H1 (cell line): ENCODE data around the gene CHMP6. TPM values are rescaled to one million over a fixed set of nuclear protein-coding genes. Genes with fewer than 3 reads are reported as not detected.

ENCODE experiments used
- CTCF ChIA-PET: fragments of 300-600 bp; sonication (Branson Sonifier 250); formaldehyde crosslinking; loops from one replicate; lab custom pipeline; 2021; ENCODE audit not compliant: partially characterized antibody; lab: Charles Lee
- POLR2A ChIA-PET: fragments of 300-600 bp; sonication (Branson Sonifier 250); formaldehyde crosslinking; loops from one replicate; lab custom pipeline; 2021; ENCODE audit warnings: inconsistent platforms; ENCODE audit not compliant: partially characterized antibody; lab: Charles Lee
- DNase-seq, 2 experiments: peaks; one replicate each; pipeline versions ENCODE4 v3.0.0 to v3.0.0-alpha.2; 2010 to 2022; ENCODE audit warnings: low spot score in 2 of 2, low read depth in 1 of 2, mixed read lengths in 1 of 2
- FAIRE-seq: peaks from 2 replicates; lab custom pipeline; 2011; peaks lifted over from hg19 to GRCh38; lab: Jason Lieb, UNC
- H2AFZ ChIP-seq: 2 replicates; pipeline ENCODE4 v1.8.1; 2012; ENCODE audit warnings: low read length, inconsistent platforms
- H2AK5ac ChIP-seq: 2 replicates; pipeline ENCODE4 v1.6.1; 2013; ENCODE audit warnings: low read depth, low read length
- H2BK120ac ChIP-seq: replicated peaks from 2 replicates; pipeline ENCODE3; 2013; ENCODE audit warnings: low read depth, low read length, inconsistent platforms
- H2BK12ac ChIP-seq: 2 replicates; pipeline ENCODE4 v1.6.1; 2013; ENCODE audit warnings: low read depth, low read length
- H2BK15ac ChIP-seq: 2 replicates; pipeline ENCODE4 v1.6.1; 2013; ENCODE audit warnings: low read length
- H2BK20ac ChIP-seq: 2 replicates; pipeline ENCODE4 v1.6.1; 2013; ENCODE audit warnings: low read length
- H2BK5ac ChIP-seq: 2 replicates; pipeline ENCODE4 v1.6.1; 2013; ENCODE audit warnings: low read depth, low read length
- H3K14ac ChIP-seq: 2 replicates; pipeline ENCODE4 v1.6.1; 2013; ENCODE audit warnings: inconsistent platforms; ENCODE audit not compliant: insufficient read length
- H3K18ac ChIP-seq: 2 replicates; pipeline ENCODE4 v1.6.1; 2013; ENCODE audit warnings: low read length; ENCODE audit errors: extremely low read depth
- H3K23ac ChIP-seq: 2 replicates; pipeline ENCODE4 v1.6.1; 2013; ENCODE audit warnings: inconsistent platforms; ENCODE audit not compliant: insufficient read length
- H3K23me2 ChIP-seq: 2 replicates; pipeline ENCODE4 v1.6.1; 2013; ENCODE audit warnings: low read depth, low read length
- H3K27ac ChIP-seq: 2 replicates; pipeline ENCODE4 v1.6.1; 2011; ENCODE audit warnings: low read depth, low read length, inconsistent platforms
- H3K27me3 ChIP-seq, 4 experiments: replicated peaks in 1 of 4; 1 replicate in 1 of 4; 2 replicates in 3 of 4; pipeline versions ENCODE4 v1.6.1 to v1.8.1; 2011 to 2013; ENCODE audit warnings: low read length in 3 of 4, mild to moderate bottlenecking in 3 of 4, inconsistent platforms in 2 of 4, mixed read lengths in 2 of 4, moderate library complexity in 1 of 4; ENCODE audit not compliant: control insufficient read depth in 3 of 4, insufficient read depth in 3 of 4; ENCODE audit errors: extremely low read depth in 1 of 4
- H3K36me3 ChIP-seq, 4 experiments: 2 replicates each; pipeline versions ENCODE4 v1.6.1 to v1.8.1; 2011 to 2013; ENCODE audit warnings: mild to moderate bottlenecking in 4 of 4, low read length in 3 of 4, moderate library complexity in 2 of 4, control low read depth in 1 of 4, inconsistent platforms in 1 of 4; ENCODE audit not compliant: insufficient read depth in 4 of 4, control insufficient read depth in 2 of 4
- H3K4ac ChIP-seq: replicated peaks from 2 replicates; pipeline ENCODE3; 2013; ENCODE audit warnings: low read length, low read depth, mixed read lengths, inconsistent platforms; ENCODE audit not compliant: insufficient read length
- H3K4me1 ChIP-seq, 4 experiments: replicated peaks in 1 of 4; 1 replicate in 1 of 4; 2 replicates in 3 of 4; pipeline versions ENCODE4 v1.6.1 to v1.8.1; 2011 to 2013; ENCODE audit warnings: low read length in 3 of 4, inconsistent platforms in 2 of 4, mixed read lengths in 1 of 4; ENCODE audit not compliant: insufficient read depth in 4 of 4, control insufficient read depth in 3 of 4
- H3K4me2 ChIP-seq, 2 experiments: 2 replicates each; pipeline versions ENCODE4 v1.6.1 to v1.8.1; 2011 to 2013; ENCODE audit warnings: low read depth in 2 of 2, low read length in 2 of 2, control low read depth in 1 of 2, inconsistent platforms in 1 of 2, mild to moderate bottlenecking in 1 of 2; ENCODE audit not compliant: insufficient read depth in 1 of 2
- H3K4me3 ChIP-seq, 4 experiments: fragments of 200-600, 300-600 bp in 1 of 4; sonication (generic), shearing (Covaris generic), sonication (Bioruptor Twin) in 1 of 4; 2 replicates each; pipeline versions ENCODE4 v1.5.1 to v1.8.1; 2011 to 2016; ENCODE audit warnings: low read length in 4 of 4, low read depth in 3 of 4, control low read depth in 2 of 4, inconsistent platforms in 2 of 4, mild to moderate bottlenecking in 2 of 4, mixed read lengths in 1 of 4, moderate library complexity in 1 of 4; ENCODE audit not compliant: insufficient read depth in 2 of 4; ENCODE audit errors: extremely low read depth in 1 of 4
- H3K56ac ChIP-seq: replicated peaks from 2 replicates; pipeline ENCODE3; 2013; ENCODE audit warnings: low read depth, mild to moderate bottlenecking, mixed read lengths, low read length, inconsistent platforms; ENCODE audit not compliant: insufficient read length
- H3K79me1 ChIP-seq: 2 replicates; pipeline ENCODE4 v1.6.1; 2013; ENCODE audit warnings: low read depth, low read length, control low read depth
- H3K79me2 ChIP-seq, 2 experiments: 2 replicates each; pipeline versions ENCODE4 v1.6.1 to v1.8.1; 2012 to 2013; ENCODE audit warnings: low read length in 2 of 2, mild to moderate bottlenecking in 2 of 2, inconsistent platforms in 1 of 2; ENCODE audit not compliant: insufficient read depth in 2 of 2, control insufficient read depth in 1 of 2
- H3K9ac ChIP-seq, 4 experiments: replicated peaks in 1 of 4; 1 replicate in 1 of 4; 2 replicates in 3 of 4; pipeline versions ENCODE4 v1.6.1 to v1.8.1; 2011 to 2013; ENCODE audit warnings: low read depth in 3 of 4, low read length in 3 of 4, control low read depth in 2 of 4, mild to moderate bottlenecking in 2 of 4, moderate library complexity in 2 of 4, inconsistent platforms in 1 of 4; ENCODE audit errors: extremely low read depth in 1 of 4
- H3K9me3 ChIP-seq, 2 experiments: 2 replicates each; pipeline versions ENCODE4 v1.6.1 to v1.8.1; 2012 to 2013; ENCODE audit warnings: mild to moderate bottlenecking in 2 of 2, moderate library complexity in 2 of 2, control low read depth in 1 of 2, inconsistent platforms in 1 of 2, low read depth in 1 of 2, low read length in 1 of 2, mixed read lengths in 1 of 2; ENCODE audit not compliant: insufficient read depth in 2 of 2
- H4K20me1 ChIP-seq, 2 experiments: replicated peaks in 1 of 2; 2 replicates each; pipeline versions ENCODE3 to v1.8.1; 2011 to 2013; ENCODE audit warnings: inconsistent platforms in 2 of 2, low read length in 2 of 2, mild to moderate bottlenecking in 1 of 2; ENCODE audit not compliant: insufficient read depth in 2 of 2, control insufficient read depth in 1 of 2
- H4K5ac ChIP-seq: 2 replicates; pipeline ENCODE4 v1.6.1; 2013; ENCODE audit warnings: low read length, low read depth, mixed read lengths, inconsistent platforms; ENCODE audit not compliant: insufficient read length
- H4K8ac ChIP-seq: 2 replicates; pipeline ENCODE4 v1.8.0; 2013; ENCODE audit warnings: mild to moderate bottlenecking, moderate library complexity, low read length, inconsistent platforms; ENCODE audit not compliant: insufficient read depth; ENCODE audit errors: extremely low read depth
- H4K91ac ChIP-seq: replicated peaks from 2 replicates; pipeline ENCODE3; 2013; ENCODE audit warnings: low read length, mixed read lengths, inconsistent platforms; ENCODE audit not compliant: insufficient read length
- EZH2 ChIP-seq: fragments of 200-600 bp; sonication (generic); IDR thresholded peaks from 2 replicates; pipeline ENCODE4 v1.7.1; 2012; ENCODE audit warnings: low read depth, mild to moderate bottlenecking, moderate library complexity, low read length, inconsistent platforms; ENCODE audit not compliant: severe bottlenecking
- JUND ChIP-seq: IDR thresholded peaks from 2 replicates; pipeline ENCODE4 v1.6.1; 2011; ENCODE audit warnings: mild to moderate bottlenecking, improper control_type of control experiment, low read length
- ZNF274 ChIP-seq: IDR thresholded peaks from 2 replicates; pipeline ENCODE4 v1.7.0; 2012; ENCODE audit warnings: low read length, borderline replicate concordance; ENCODE audit errors: extremely low read depth
- WGBS, 2 experiments: shearing (Covaris generic) in 1 of 2; methylation state at CpG; one replicate each; pipeline versions ENCODE4 v1.1.6 to v1.1.7; 2013 to 2015; ENCODE audit warnings: low lambda C conversion rate in 2 of 2, mixed read lengths in 2 of 2, inconsistent platforms in 1 of 2, low coverage in 1 of 2, missing lambda C conversion rate in 1 of 2; ENCODE audit not compliant: insufficient replicate concordance in 2 of 2, insufficient coverage in 1 of 2, insufficient read length in 1 of 2; ENCODE audit errors: extremely low coverage in 1 of 2, missing lambda C conversion rate in 1 of 2; 5-methylcytosine and 5-hydroxymethylcytosine counted together
- polyA plus RNA-seq, 7 experiments: library from polyadenylated mRNA; depleted of rRNA in 3 of 7; stranded (reverse) in 5 of 7; unstranded in 2 of 7; fragments of >200 nt in 5 of 7; fragments of 200-250 nt in 2 of 7; gene quantifications; 1 replicate in 5 of 7; 2 replicates in 1 of 7; 4 replicates in 1 of 7; pipeline versions ENCODE4 v1.2.1 to v1.2.3, GENCODE V29; 2011 to 2013; ENCODE audit warnings: missing spikeins in 2 of 7, mixed read lengths in 2 of 7
- total RNA-seq: library from RNA; stranded (reverse); fragmentation: NEBNext Ultra II Directional; extraction: Animal tissue kit (Norgen Biotek cat#: 25700); gene quantifications from 2 replicates; pipeline ENCODE4 v1.2.1, GENCODE V29; 2021
- TF ChIP-seq, protein P1 (sequence below), 3 experiments: IDR thresholded peaks; 1 replicate in 2 of 3; 2 replicates in 1 of 3; pipeline versions ENCODE4 v1.5.1 to v1.6.1; 2011; ENCODE audit warnings: low read length in 3 of 3, mild to moderate bottlenecking in 3 of 3, inconsistent platforms in 2 of 3, low read depth in 1 of 3, moderate library complexity in 1 of 3; ENCODE audit not compliant: insufficient read depth in 1 of 3; ENCODE audit errors: control extremely low read depth in 1 of 3

The CHMP6 gene
- total and polyA plus RNA-seq, 2 of the 8 experiments (the other 6 are each of a cell fraction or from before 2014, with no cell fraction given), result 15.7 to 24.3 TPM

DNA sequence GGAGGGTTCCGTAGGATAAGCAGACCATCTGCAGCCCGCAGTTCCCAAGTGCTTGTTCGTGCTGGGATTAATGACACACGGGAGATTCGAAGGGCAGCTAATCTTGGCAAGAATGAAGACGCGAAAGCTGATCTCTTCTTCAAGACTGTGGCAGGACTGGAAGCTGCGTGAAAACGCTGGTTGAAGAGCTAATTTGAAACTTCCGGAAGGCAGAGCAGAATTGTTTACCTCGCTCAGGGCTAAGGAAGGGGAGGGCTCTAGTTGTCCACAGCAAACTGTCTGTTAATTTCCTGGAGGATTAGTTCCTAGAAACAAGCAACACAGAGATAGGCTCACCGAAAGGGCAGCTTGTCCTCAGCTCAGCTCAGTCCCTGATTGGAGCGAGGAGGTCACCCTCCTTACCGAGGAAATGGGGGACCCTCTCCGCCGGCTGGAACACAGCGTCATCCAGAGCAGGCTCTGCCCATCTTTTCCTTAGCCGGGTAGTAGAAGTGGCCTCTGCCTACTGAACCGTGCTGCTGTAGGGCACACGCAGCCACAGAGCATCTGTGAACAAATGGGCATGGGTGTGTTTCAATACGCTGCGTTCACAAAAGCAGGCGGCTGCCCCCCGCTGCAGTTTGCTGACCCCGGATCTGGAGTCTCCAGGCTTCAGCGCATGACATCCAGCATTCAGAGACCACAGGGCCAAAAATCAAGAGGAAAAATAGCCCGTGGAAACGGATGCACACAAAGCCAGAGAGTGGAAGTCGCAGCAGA is 26.6 kb downstream of the CHMP6 start:
- H3K18ac ChIP-seq, result 0 out of 2 replicates have a peak overlapping the region, but pooled peaks have one; percentile 1
- H3K79me2 ChIP-seq, result no peaks in the 10 kb centered on the region
- H3K4me1 ChIP-seq, result peaks cover 0 to 3% (median under 1%) of the 10 kb centered on the region in 4 experiments; a peak in 4 of 7 replicates
- no peak overlapping the region for H3K27ac ChIP-seq
- no peak overlapping the region for H3K56ac ChIP-seq
- ChIA-PET POLR2A (interaction anchor here (1.0 to 4.6 kb wide), 2 partner anchors 16 to 17 kb away, joined by 5 to 24 read pairs; partner anchors contain the start of gene BAIAP2), CTCF (interaction anchor here (0.8 to 12.9 kb wide), 5 partner anchors 17 to 84 kb away, joined by 3 to 110 read pairs (median 5); no protein-coding TSS in a partner anchor)
- H2BK120ac ChIP-seq, result no peak overlapping the region
- H2BK5ac ChIP-seq, result no peak overlapping the region
- no peak overlapping the region for H2AK5ac ChIP-seq
- H3K4ac ChIP-seq, result no peak overlapping the region
- no peaks in the 10 kb centered on the region for H3K79me1 ChIP-seq
- no peak overlapping the region for H3K4me2 ChIP-seq
- no peaks in the 10 kb centered on the region for H3K23me2 ChIP-seq
- no peak for FAIRE-seq
- H3K4me3 ChIP-seq, result no peak overlapping the region
- H3K27me3 ChIP-seq, result no peaks in the 10 kb centered on the region
- H4K8ac ChIP-seq, result no peak overlapping the region
- no peak overlapping the region for H2BK20ac ChIP-seq
- peak overlapping the region; percentile 26; the same call in 1 of the 2 replicates for H2AFZ ChIP-seq
- no peak overlapping the region for H4K5ac ChIP-seq
- H4K20me1 ChIP-seq, result no peaks in the 10 kb centered on the region
- no peak overlapping the region for H4K91ac ChIP-seq
- H3K14ac ChIP-seq, result no peak overlapping the region
- 0 out of 2 replicates have a peak overlapping the region, but pooled peaks have one; percentile 55 for H2BK12ac ChIP-seq
- no peak for DNase-seq
- H3K9me3 ChIP-seq, result no peaks in the 10 kb centered on the region
- 83% methylated on average over 29 of the region's 29 CpGs; no CpG with 5 or more reads in 1 of the 2 experiments for WGBS, 2 experiments
- H3K23ac ChIP-seq, result no peak overlapping the region
- H3K9ac ChIP-seq, result no peak overlapping the region
- no peak overlapping the region for H2BK15ac ChIP-seq
- no peaks in the 10 kb centered on the region for H3K36me3 ChIP-seq
- TF ChIP-seq ZNF274, result no peak
- TF ChIP-seq, protein P1, sequence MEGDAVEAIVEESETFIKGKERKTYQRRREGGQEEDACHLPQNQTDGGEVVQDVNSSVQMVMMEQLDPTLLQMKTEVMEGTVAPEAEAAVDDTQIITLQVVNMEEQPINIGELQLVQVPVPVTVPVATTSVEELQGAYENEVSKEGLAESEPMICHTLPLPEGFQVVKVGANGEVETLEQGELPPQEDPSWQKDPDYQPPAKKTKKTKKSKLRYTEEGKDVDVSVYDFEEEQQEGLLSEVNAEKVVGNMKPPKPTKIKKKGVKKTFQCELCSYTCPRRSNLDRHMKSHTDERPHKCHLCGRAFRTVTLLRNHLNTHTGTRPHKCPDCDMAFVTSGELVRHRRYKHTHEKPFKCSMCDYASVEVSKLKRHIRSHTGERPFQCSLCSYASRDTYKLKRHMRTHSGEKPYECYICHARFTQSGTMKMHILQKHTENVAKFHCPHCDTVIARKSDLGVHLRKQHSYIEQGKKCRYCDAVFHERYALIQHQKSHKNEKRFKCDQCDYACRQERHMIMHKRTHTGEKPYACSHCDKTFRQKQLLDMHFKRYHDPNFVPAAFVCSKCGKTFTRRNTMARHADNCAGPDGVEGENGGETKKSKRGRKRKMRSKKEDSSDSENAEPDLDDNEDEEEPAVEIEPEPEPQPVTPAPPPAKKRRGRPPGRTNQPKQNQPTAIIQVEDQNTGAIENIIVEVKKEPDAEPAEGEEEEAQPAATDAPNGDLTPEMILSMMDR (IDR thresholded peaks at IDR 0.05; ENCODE audit: control extremely low read depth in 1 of 3, insufficient read depth in 1 of 3, low read depth in 1 of 3, low read length in 3 of 3), result no peak
- no peak for TF ChIP-seq EZH2
- no peak for TF ChIP-seq JUND
